ENCODE measurements around the gene UBE2Q1.

DNA sequence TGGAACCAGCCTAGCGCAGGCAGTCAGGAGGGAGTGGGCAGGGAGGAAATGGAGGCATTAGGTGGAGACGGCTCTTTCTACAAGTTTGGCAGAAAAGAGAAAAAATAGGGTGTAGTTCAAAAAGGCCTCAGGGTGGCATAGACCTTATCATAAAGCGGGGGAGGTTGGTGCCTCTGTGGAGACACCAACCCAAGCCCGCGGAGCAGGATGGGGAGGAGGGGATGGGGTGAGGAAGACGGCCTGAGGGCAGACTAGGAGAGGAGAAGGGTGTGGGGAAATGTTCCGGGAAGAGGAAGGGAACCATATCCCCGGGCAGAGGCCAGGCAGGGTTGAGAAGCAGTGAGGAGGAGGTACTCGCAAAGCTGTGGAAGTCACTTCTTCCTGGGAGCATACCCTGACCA, 38.9 kb downstream of the UBE2Q1 start:
- TF ChIP-seq, protein P1, sequence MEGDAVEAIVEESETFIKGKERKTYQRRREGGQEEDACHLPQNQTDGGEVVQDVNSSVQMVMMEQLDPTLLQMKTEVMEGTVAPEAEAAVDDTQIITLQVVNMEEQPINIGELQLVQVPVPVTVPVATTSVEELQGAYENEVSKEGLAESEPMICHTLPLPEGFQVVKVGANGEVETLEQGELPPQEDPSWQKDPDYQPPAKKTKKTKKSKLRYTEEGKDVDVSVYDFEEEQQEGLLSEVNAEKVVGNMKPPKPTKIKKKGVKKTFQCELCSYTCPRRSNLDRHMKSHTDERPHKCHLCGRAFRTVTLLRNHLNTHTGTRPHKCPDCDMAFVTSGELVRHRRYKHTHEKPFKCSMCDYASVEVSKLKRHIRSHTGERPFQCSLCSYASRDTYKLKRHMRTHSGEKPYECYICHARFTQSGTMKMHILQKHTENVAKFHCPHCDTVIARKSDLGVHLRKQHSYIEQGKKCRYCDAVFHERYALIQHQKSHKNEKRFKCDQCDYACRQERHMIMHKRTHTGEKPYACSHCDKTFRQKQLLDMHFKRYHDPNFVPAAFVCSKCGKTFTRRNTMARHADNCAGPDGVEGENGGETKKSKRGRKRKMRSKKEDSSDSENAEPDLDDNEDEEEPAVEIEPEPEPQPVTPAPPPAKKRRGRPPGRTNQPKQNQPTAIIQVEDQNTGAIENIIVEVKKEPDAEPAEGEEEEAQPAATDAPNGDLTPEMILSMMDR (IDR thresholded peaks at IDR 0.05) = no peak
- TF ChIP-seq EP300 (IDR thresholded peaks at IDR 0.05) = no peak
